Fibroblast of the aortic adventitia (primary cell): ENCODE measurements around the gene NUDT14. TPM values are rescaled to one million over a fixed set of nuclear protein-coding genes. Genes with fewer than 3 reads are reported as not detected.

Experiments used
- DNase-seq: peaks from one replicate; pipeline ENCODE4 v3.0.0-alpha.2; 2010; ENCODE audit warnings: low read depth
- H3K4me3 ChIP-seq: 2 replicates; pipeline ENCODE4 v1.5.1; 2011; ENCODE audit warnings: low read depth, mild to moderate bottlenecking, control low read depth, low read length, moderate library complexity
- CTCF ChIP-seq: IDR thresholded peaks from 2 replicates; pipeline ENCODE4 v1.5.1; 2011; ENCODE audit warnings: mild to moderate bottlenecking, low read length, control low read depth, inconsistent platforms; ENCODE audit not compliant: insufficient read depth
- total RNA-seq: library from RNA; depleted of rRNA; stranded (reverse); fragments of >200 nt; gene quantifications from 2 replicates; pipeline ENCODE4 v1.2.3, GENCODE V29; 2012; ENCODE audit warnings: low replicate concordance

Gene NUDT14
- total RNA-seq = 11.7 and 25.3 TPM in 2 replicates

DNA sequence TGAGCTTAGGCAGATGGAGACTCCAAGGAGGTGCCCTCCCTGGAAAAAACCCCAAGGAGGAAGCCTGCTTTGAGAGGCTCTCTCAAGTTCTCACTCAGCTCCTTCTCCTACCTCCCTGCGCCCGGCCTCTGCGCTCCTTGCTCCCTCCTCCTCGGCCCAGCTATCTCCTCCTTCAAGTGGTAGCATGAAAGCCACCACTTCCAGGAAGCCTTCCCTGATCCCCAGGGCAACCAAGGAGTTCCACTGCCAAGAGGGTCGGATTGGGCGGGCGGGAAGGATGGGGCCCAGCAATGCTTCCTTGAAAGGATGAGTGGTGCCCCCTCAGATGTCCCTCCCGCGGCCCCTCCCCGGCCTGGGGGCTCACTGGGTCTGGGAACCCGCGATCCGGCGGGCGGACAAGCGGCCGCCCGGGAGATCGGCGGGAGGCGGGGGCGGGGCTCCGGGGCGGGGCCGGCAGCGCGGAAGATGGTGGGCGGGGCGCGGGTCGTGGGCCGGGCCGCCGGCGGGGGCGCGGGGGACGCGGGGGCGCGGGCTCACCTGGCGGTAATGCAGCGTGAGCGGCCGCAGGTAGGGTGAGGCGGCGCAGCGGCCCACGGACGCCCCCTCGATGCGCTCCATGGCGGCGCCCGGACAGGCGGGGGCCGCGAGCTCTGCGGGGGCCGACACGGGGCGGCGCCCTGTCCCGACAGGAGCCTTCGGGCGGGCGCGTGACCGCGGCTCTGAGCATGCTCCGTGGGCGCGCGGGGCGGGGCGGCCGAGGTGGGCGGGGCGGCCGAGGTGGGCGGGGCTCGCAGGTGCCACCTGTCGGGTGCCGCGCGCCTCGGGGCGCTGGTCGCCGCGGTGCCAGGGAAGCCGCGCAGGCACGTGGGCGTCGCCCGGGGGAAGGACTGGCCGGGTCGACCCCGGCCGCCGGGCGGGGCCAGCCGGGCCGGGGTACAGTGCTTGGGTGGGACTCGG is at the start of gene NUDT14:
Gene NUDT14 (minus strand): TSS at position 721 of the 957 bp plus-strand sequence. CDS start 103 bp downstream, at position 618.
- DNase-seq = peak; percentile 27
- no peak for TF ChIP-seq CTCF
- H3K4me3 ChIP-seq = peak within 1 kb of the TSS; percentile 68

GRCh38 chr14:105229099-105229655 is 48.1 kb upstream of the NUDT14 start:
- DNase-seq = no peak
- TF ChIP-seq CTCF = no peak
- no peak overlapping the region for H3K4me3 ChIP-seq

- H3K4me3 ChIP-seq = no peak overlapping the region
- DNase-seq = no peak
- TF ChIP-seq CTCF = no peak
Measured at GRCh38 chr14:105228562-105228961, 47.5 kb upstream of the NUDT14 start.

DNA sequence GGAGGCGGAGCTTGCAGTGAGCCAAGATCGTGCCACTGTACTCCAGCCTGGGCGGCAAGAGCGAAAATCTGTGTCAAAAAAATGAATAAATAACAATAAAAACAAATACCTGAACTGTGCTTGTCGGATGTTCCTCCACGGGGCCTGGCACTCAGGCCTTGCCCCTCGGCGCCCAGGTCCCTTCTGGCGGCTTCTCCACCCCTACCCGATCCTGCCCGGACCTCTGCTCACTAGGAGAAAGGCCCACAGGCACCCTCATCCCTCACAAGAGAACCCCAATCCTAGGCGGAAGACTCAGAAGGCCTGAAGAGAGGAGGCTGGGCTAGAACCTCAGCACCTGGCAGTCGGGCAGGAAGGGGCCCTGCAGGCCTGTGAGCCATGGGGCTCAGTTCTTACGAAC is 46.2 kb upstream of the NUDT14 start:
- DNase-seq = no peak
- TF ChIP-seq CTCF = no peak
- H3K4me3 ChIP-seq = no peak overlapping the region

- H3K4me3 ChIP-seq = no peak overlapping the region
- no peak for TF ChIP-seq CTCF
- DNase-seq = no peak
Measured at GRCh38 chr14:105226198-105226597, 45.1 kb upstream of the NUDT14 start.

- no peak for DNase-seq
- H3K4me3 ChIP-seq = no peak overlapping the region
- no peak for TF ChIP-seq CTCF
Measured at GRCh38 chr14:105224845-105225570, 43.9 kb upstream of the NUDT14 start.
